Measurements from ENCODE around the gene GPRC5B. TPM values are rescaled to one million over a fixed set of nuclear protein-coding genes. Genes with fewer than 3 reads are reported as not detected.

Gene GPRC5B
- total RNA-seq, 5 donors from 2014 or later (not counting 1 experiment from before 2014, with no cell fraction given): 1.2 to 4.4 (median 1.4) TPM

DNA sequence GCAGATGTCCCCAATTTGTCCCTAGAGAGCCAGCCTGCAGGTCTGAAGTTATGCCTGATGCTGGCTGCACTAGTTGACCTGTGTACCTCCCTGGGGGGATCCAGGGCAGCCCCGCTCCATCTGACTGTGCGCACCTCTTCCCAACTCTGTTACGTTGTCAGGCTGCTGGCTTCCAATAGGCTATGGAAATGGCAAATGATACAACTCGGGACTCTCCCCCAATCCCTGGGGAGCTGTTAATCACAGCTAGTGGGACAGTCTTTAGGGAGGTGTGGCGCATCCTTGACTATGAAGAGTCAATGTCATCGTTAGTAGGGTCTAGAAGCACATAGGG is 30.1 kb downstream of the GPRC5B start:
- H3K4me3 ChIP-seq (ENCODE audit: control insufficient read depth in 1 of 2, extremely low read depth in 1 of 2, low read length in 1 of 2): no peak overlapping the region
- H3K4me1 ChIP-seq (ENCODE audit: control insufficient read depth in 1 of 2, extremely low read depth in 1 of 2, insufficient read depth in 2 of 2, low read length in 2 of 2): no peaks in the 10 kb centered on the region
- no peaks in the 10 kb centered on the region for H3K4me1 Mint-ChIP-seq
- no peaks in the 10 kb centered on the region for H3K27me3 Mint-ChIP-seq
- peaks cover 8% of the 10 kb centered on the region for H3K36me3 Mint-ChIP-seq
- no peak for DNase-seq
- CTCF ChIA-PET: no interaction called here
- H3K9me3 Mint-ChIP-seq: no peaks in the 10 kb centered on the region
- H3K36me3 ChIP-seq (ENCODE audit: control insufficient read depth in 2 of 2, extremely low read depth in 1 of 2, insufficient read depth in 1 of 2, low read length in 1 of 2): no peaks in the 10 kb centered on the region
- peaks cover 2 to 6% of the 10 kb centered on the region in 2 experiments for H3K27me3 ChIP-seq (replicated peaks in 1 of 2; ENCODE audit: control insufficient read depth in 2 of 2, extremely low read depth in 1 of 2, insufficient read depth in 2 of 2, low read length in 1 of 2)
- ATAC-seq (replicated peaks in 1 of 4): no peak
- H3K9me3 ChIP-seq: no peaks in the 10 kb centered on the region
- POLR2A ChIA-PET: no interaction called here
- no peak overlapping the region for H3K27ac Mint-ChIP-seq
- H3K4me3 Mint-ChIP-seq: no peak overlapping the region
- 100% methylated on average over 2 of the region's 6 CpGs for WGBS (ENCODE audit: insufficient coverage)
- no peak overlapping the region for H3K27ac ChIP-seq (ENCODE audit: low read length)

DNA sequence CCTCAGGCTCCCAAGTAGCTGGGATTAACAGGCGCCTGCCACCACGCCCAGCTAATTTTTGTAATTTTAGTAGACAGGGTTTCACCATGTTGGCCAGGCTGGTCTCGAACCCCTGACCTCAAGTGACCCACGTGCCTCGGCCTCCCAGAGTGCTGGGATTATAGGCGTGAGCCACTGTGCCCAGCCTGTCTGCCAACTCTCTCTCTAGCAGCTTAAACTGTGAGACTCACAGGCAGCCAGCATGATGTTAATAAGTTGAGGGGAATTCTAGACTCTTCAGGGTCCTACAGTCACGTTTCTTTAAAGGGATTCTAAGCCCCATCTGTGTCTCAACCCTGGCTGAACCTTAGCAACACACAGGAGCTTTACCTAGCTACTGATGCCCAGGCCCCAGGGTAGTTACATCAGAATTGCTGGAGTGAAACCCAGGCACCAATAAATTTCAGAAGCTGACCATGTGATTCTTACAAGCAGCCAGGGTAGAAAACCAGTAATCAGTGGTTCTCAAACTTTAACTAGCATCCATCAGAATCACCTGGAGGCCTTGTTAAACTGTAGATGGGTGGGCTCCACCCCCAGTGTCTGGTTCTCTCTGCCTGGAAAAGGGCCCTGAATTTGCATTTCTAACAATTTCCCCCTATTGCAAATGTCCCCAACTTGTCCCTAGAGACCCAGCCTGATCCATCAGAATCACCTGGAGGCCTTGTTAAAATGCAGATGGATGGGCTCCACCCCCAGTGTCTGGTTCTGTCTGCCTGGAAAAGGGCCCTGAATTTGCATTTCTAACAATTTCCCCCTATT is 30.7 kb downstream of the GPRC5B start:
- H3K4me3 Mint-ChIP-seq: no peak overlapping the region
- no peaks in the 10 kb centered on the region for H3K27me3 Mint-ChIP-seq
- Histone ChIP-seq H3K9me3 (no peaks in the 10 kb centered on the region), H3K4me3 (ENCODE audit: control insufficient read depth in 1 of 2, extremely low read depth in 1 of 2, low read length in 1 of 2) (no peak overlapping the region), H3K27me3 (replicated peaks in 1 of 2; ENCODE audit: control insufficient read depth in 2 of 2, extremely low read depth in 1 of 2, insufficient read depth in 2 of 2, low read length in 1 of 2) (peaks cover 2 to 6% of the 10 kb centered on the region in 2 experiments), H3K36me3 (ENCODE audit: control insufficient read depth in 2 of 2, extremely low read depth in 1 of 2, insufficient read depth in 1 of 2, low read length in 1 of 2) (no peaks in the 10 kb centered on the region), H3K4me1 (ENCODE audit: control insufficient read depth in 1 of 2, extremely low read depth in 1 of 2, insufficient read depth in 2 of 2, low read length in 2 of 2) (no peaks in the 10 kb centered on the region), H3K27ac (ENCODE audit: low read length) (no peak overlapping the region)
- ATAC-seq (replicated peaks in 1 of 4) (no peak), DNase-seq (no peak)
- 60% methylated on average over 5 of the region's 7 CpGs for WGBS (ENCODE audit: insufficient coverage)
- peaks cover 8% of the 10 kb centered on the region for H3K36me3 Mint-ChIP-seq
- ChIA-PET CTCF (no interaction called here), POLR2A (no interaction called here)
- no peak overlapping the region for H3K27ac Mint-ChIP-seq
- H3K4me1 Mint-ChIP-seq: no peaks in the 10 kb centered on the region
- no peaks in the 10 kb centered on the region for H3K9me3 Mint-ChIP-seq

DNA sequence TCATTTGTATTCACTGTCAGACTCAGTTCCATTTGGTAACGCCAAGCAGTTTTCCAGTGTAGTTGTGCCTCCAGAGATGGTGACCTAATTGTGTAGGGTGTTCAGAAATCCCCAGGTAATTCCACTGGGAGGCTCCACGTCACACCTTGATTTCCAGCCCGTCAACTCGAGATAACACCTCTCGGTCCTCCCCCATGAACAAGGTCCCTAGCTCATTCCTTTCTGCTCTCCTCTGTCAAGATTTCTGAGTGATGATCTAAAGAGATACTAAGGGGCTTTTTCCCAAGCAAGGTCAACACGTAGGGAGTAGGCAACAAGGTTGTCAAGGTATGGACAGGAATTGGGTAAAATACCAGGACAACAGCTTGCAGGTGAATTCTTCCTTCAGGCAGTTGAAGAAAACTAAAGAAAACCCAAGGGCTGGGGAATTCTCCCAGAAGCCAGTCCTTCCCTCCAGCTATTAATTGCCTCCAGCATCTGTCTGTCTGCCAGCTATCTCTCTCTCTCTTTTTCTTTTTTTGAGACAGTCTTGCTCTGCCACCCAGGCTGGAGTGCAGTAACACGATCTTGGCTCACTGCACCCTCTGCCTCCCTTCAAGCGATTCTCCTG is 31.4 kb downstream of the GPRC5B start:
- ChIA-PET CTCF (no interaction called here), POLR2A (no interaction called here)
- Mint-ChIP-seq H3K27ac (no peak overlapping the region), H3K27me3 (peaks cover 0 to 2% of the 10 kb centered on the region in 2 donors), H3K9me3 (no peaks in the 10 kb centered on the region), H3K4me1 (no peaks in the 10 kb centered on the region), H3K36me3 (peaks cover 7% of the 10 kb centered on the region), H3K4me3 (no peak overlapping the region)
- Histone ChIP-seq H3K27ac (ENCODE audit: low read length) (no peak overlapping the region), H3K36me3 (ENCODE audit: control insufficient read depth in 2 of 2, extremely low read depth in 1 of 2, insufficient read depth in 1 of 2, low read length in 1 of 2) (no peaks in the 10 kb centered on the region), H3K4me1 (ENCODE audit: control insufficient read depth in 1 of 2, extremely low read depth in 1 of 2, insufficient read depth in 2 of 2, low read length in 2 of 2) (no peaks in the 10 kb centered on the region), H3K4me3 (ENCODE audit: control insufficient read depth in 1 of 2, extremely low read depth in 1 of 2, low read length in 1 of 2) (no peak overlapping the region), H3K9me3 (no peaks in the 10 kb centered on the region), H3K27me3 (replicated peaks in 1 of 2; ENCODE audit: control insufficient read depth in 2 of 2, extremely low read depth in 1 of 2, insufficient read depth in 2 of 2, low read length in 1 of 2) (peaks cover 2 to 6% of the 10 kb centered on the region in 2 experiments)
- DNase-seq: no peak
- ATAC-seq (replicated peaks in 1 of 4): no peak
- WGBS (ENCODE audit: insufficient coverage): no CpG with 5 or more reads among the region's 8 CpGs

DNA sequence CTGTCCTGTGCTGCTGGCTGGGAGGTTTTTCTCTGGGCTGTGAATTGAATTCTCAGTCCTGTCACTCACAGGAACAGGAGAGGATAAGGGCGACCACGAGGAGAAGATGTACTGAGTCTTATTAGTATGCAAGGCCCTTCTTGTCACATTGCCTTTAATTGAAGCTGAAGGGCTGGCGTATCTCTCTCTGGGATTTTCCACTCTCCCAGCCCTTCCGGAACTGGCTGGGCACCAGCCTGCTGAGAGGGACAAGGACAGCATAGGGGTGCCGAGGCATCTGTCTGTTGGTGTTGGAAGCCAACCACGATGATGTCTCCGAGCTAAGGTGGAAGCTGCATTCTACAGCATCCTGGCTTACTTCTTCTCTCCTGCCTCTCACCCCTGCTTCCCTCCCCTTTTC is 33.2 kb downstream of the GPRC5B start:
- H3K27ac Mint-ChIP-seq: no peak overlapping the region
- H3K4me3 Mint-ChIP-seq: no peak overlapping the region
- Histone ChIP-seq H3K4me3 (ENCODE audit: control insufficient read depth in 1 of 2, extremely low read depth in 1 of 2, low read length in 1 of 2) (no peak overlapping the region), H3K36me3 (ENCODE audit: control insufficient read depth in 2 of 2, extremely low read depth in 1 of 2, insufficient read depth in 1 of 2, low read length in 1 of 2) (no peaks in the 10 kb centered on the region), H3K9me3 (no peaks in the 10 kb centered on the region), H3K27me3 (replicated peaks in 1 of 2; ENCODE audit: control insufficient read depth in 2 of 2, extremely low read depth in 1 of 2, insufficient read depth in 2 of 2, low read length in 1 of 2) (peaks cover 2% of the 10 kb centered on the region in 2 experiments), H3K4me1 (ENCODE audit: control insufficient read depth in 1 of 2, extremely low read depth in 1 of 2, insufficient read depth in 2 of 2, low read length in 2 of 2) (no peaks in the 10 kb centered on the region), H3K27ac (ENCODE audit: low read length) (no peak overlapping the region)
- peaks cover 3% of the 10 kb centered on the region for H3K36me3 Mint-ChIP-seq
- ATAC-seq (replicated peaks in 1 of 4): no peak
- no peaks in the 10 kb centered on the region for H3K4me1 Mint-ChIP-seq
- no peak for DNase-seq
- 82% methylated on average over 2 of the region's 7 CpGs for WGBS (ENCODE audit: insufficient coverage)
- ChIA-PET POLR2A (no interaction called here), CTCF (no interaction called here)
- peaks cover 0 to 4% of the 10 kb centered on the region in 2 donors for H3K27me3 Mint-ChIP-seq
- no peaks in the 10 kb centered on the region for H3K9me3 Mint-ChIP-seq

DNA sequence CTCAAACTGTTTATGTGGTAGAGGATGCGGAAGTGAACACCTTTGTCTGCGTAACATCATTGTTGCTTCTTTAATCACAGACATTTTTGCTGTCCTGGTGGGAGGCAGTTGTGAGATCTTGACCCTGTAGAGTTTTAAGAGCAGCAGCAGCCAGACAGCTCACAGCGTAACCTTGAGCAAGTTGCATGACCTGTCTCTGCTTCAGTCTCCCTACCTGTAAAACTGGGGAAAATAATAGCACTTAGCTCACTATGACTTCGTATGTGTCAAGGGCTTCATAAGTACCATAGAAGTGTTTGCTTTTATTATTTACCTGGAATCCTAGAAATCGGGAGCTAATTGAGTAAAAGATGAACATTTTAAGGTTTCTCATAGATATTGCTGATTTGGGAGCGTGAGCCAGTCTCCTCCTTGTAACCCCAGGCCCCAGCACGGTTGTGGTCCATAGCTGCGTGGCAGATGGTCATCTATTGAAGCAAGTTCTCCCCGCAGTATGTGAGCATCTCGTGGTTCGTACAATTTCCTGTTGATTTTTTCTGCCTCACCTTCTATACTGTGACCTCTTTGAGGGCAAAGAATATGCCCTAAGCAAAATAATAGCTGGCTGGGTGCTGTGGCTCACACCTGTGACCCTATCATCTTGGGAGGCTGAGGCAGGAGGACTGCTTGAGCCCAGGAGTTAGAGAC is 34.4 kb downstream of the GPRC5B start:
- Mint-ChIP-seq H3K4me1 (no peaks in the 10 kb centered on the region), H3K9me3 (no peaks in the 10 kb centered on the region), H3K27me3 (peaks cover 0 to 4% of the 10 kb centered on the region in 2 donors), H3K27ac (no peak overlapping the region), H3K4me3 (no peak overlapping the region), H3K36me3 (no peaks in the 10 kb centered on the region)
- POLR2A ChIA-PET: interaction anchor here in 1 of 2 donors (0.5 kb wide), 1 partner anchor 342 kb away, joined by 4 read pairs; no protein-coding TSS in a partner anchor
- no peaks in the 10 kb centered on the region for H3K36me3 ChIP-seq (ENCODE audit: control insufficient read depth in 2 of 2, extremely low read depth in 1 of 2, insufficient read depth in 1 of 2, low read length in 1 of 2)
- WGBS (ENCODE audit: insufficient coverage): 67% methylated on average over 8 of the region's 11 CpGs
- DNase-seq: no peak
- H3K4me3 ChIP-seq (ENCODE audit: control insufficient read depth in 1 of 2, extremely low read depth in 1 of 2, low read length in 1 of 2): no peak overlapping the region
- H3K9me3 ChIP-seq: no peaks in the 10 kb centered on the region
- H3K4me1 ChIP-seq (ENCODE audit: control insufficient read depth in 1 of 2, extremely low read depth in 1 of 2, insufficient read depth in 2 of 2, low read length in 2 of 2): no peaks in the 10 kb centered on the region
- ATAC-seq (replicated peaks in 1 of 4): no peak
- H3K27me3 ChIP-seq (replicated peaks in 1 of 2; ENCODE audit: control insufficient read depth in 2 of 2, extremely low read depth in 1 of 2, insufficient read depth in 2 of 2, low read length in 1 of 2): peaks cover 2% of the 10 kb centered on the region in 2 experiments
- CTCF ChIA-PET: no interaction called here
- H3K27ac ChIP-seq (ENCODE audit: low read length): no peak overlapping the region

DNA sequence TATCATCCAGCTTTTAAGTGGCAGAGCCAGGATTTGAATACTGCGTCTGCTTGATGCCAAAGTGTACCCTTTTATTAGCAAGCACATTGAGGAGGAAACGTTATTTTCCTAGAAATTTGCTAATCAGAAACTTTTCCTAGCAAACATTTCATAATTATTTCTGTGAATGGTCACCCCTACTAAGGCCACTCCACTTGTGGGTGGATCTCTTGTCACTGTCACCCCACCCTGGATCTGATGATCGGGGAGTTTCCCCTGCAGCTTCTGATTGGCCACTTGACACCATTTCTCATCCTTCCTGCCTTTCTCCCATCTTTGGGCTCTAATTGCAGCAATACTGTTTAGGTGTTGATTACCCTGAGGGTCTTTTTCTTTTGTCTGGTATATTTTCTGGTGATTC is 35.9 kb downstream of the GPRC5B start:
- ChIA-PET CTCF (no interaction called here), POLR2A (no interaction called here)
- Histone ChIP-seq H3K4me1 (ENCODE audit: control insufficient read depth in 1 of 2, extremely low read depth in 1 of 2, insufficient read depth in 2 of 2, low read length in 2 of 2) (no peaks in the 10 kb centered on the region), H3K9me3 (no peaks in the 10 kb centered on the region), H3K4me3 (ENCODE audit: control insufficient read depth in 1 of 2, extremely low read depth in 1 of 2, low read length in 1 of 2) (no peak overlapping the region), H3K27me3 (replicated peaks in 1 of 2; ENCODE audit: control insufficient read depth in 2 of 2, extremely low read depth in 1 of 2, insufficient read depth in 2 of 2, low read length in 1 of 2) (peaks cover 0 to 2% of the 10 kb centered on the region in 2 experiments), H3K36me3 (ENCODE audit: control insufficient read depth in 2 of 2, extremely low read depth in 1 of 2, insufficient read depth in 1 of 2, low read length in 1 of 2) (no peaks in the 10 kb centered on the region), H3K27ac (ENCODE audit: low read length) (no peak overlapping the region)
- no peak for DNase-seq
- Mint-ChIP-seq H3K4me1 (no peaks in the 10 kb centered on the region), H3K27ac (no peak overlapping the region), H3K36me3 (no peaks in the 10 kb centered on the region), H3K4me3 (no peak overlapping the region), H3K27me3 (peaks cover 0 to 4% of the 10 kb centered on the region in 2 donors), H3K9me3 (no peaks in the 10 kb centered on the region)
- WGBS (ENCODE audit: insufficient coverage): 70% methylated on average over 2 of the region's 3 CpGs
- no peak for ATAC-seq (replicated peaks in 1 of 4)

All from T-cell (primary cell).